ENCODE data around the gene ARVCF. TPM values are rescaled to one million over a fixed set of nuclear protein-coding genes. Genes with fewer than 3 reads are reported as not detected.

ARVCF gene
- total RNA-seq, 1 experiment from 2014 or later, result 0.58 TPM

GRCh38 chr22:19986410-19987341, 29.9 kb downstream of the ARVCF start:
- DNase-seq (ENCODE audit: low spot score), result peak; percentile 15

GRCh38 chr22:19986011-19986409, 30.6 kb downstream of the ARVCF start:
- DNase-seq (ENCODE audit: low spot score), result no peak

DNA sequence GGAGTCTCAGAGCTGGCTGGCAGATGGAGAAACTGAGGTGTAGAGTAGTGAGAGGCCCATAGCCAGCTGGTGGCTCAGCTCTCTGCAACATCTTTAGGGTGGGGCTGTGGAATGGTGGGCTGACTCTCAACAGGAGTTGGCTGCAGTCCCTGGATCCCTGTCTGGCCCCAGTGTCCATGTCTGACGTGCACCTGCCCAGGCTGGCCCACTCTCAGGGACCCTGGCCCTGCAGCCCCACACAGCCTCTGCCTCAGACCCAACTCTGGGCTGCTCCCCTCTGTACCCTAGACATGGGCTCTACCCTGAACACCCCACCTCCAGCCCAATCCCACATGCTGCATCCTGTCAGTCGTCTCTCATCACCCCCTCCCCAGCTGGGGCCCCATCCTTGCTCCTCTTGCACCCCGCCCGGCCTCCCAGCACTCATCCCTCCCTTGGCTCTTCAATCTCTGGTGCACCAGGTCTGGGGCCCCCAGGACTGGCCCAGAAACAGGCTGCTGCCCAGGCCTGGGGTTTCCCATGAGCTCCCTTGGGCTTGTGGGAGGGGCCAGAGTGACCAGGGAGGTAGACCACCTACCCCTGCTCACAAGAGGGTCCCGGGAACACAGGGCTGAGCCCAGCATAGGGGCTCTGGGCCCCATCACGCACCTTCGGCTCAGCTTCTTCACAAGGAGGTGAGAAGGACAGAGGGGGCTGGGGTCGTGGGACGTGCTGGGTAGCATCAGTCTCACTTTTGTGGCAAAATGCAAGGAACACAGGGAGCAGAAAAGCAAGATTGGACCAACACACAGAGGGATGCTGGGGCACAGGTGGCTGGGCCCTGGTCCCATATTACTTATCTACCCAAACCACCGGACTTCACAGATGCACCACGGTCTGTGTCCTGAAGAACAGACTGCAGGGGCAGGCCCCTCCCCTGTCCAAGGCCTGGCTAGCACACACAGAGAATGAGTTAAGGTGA, 31.5 kb downstream of the ARVCF start:
- no peak for DNase-seq (ENCODE audit: low spot score)

GRCh38 chr22:19984201-19984753, 32.3 kb downstream of the ARVCF start:
- DNase-seq (ENCODE audit: low spot score), result peak; percentile 13

- no peak for DNase-seq (ENCODE audit: low spot score)
Observed at GRCh38 chr22:19983741-19984140, 32.9 kb downstream of the ARVCF start.

DNA sequence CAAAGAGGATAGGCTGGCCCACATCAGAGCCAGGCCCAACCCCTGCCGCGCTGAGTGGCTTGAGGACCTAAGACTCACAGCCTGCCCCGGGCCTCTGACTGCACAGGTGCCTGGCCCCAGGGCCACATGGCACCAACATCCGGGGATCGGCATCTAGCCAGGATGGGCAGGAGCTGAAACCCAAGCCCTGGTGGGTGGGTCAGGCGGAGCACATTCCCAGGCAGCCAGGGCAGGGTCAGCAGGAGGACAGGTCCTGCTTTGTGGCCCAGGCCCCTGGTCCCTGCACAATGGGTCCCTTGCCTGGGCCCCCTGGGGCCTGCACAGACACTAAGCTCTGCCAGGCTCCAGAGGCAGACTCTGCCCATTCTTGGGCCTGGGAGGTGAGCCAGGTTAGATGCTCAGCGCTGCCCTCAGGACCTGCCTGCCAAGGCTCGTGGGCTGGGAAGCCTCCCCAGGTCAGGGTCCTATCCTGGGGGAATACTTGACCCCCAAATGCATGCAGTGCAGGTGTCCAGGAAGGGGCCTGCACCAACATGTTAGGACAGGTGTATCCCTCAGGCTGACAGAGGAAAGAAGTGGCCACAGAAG, 33.5 kb downstream of the ARVCF start:
- DNase-seq (ENCODE audit: low spot score), result no peak

GRCh38 chr22:19981961-19982920, 34.4 kb downstream of the ARVCF start:
- DNase-seq (ENCODE audit: low spot score), result no peak

- no peak for DNase-seq (ENCODE audit: low spot score)
Observed at GRCh38 chr22:19981171-19981960, 35.3 kb downstream of the ARVCF start.

DNA sequence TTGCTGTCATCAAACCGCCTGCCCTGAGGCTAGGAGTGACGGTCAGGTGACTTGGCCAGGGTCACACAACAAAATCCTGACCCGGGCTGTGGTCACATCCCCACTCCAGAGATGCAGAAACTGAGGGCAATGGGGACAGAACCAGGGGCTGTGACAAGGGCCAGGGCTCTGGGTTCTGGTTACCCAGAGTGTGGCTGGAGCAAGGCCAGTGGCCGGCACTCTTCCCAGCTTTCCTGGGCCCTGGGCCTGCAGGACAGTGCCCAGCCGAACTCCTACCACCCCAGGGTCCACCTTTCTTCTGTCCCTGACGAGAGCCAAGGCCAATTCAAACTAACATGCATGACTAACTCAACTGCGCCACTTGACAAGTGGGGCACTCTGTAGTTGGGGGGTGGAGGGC, 35.9 kb downstream of the ARVCF start:
- DNase-seq (ENCODE audit: low spot score), result no peak

- no peak for DNase-seq (ENCODE audit: low spot score)
Observed at GRCh38 chr22:19979712-19980493, 36.7 kb downstream of the ARVCF start.

DNA sequence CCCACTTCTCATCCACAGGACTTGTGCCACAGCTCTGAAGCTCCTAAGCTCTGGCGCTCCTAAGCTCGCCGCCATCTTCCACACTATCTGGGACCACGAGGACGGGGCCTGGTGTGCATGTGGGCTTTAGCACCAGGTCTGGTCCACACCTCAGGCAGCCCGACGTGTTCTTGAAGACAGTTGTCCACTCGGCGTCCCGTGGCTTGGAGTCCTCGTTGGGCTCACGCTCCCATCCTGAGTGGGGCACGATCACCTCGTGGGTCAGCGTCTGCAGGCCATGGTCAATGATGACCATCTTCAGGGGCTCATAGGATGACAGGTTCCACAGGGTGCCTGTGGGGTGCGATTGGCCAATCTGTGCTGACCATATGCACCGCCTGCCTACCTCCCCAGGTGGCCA, 37.9 kb downstream of the ARVCF start:
- no peak for DNase-seq (ENCODE audit: low spot score)

GRCh38 chr22:19977296-19978243, 39.1 kb downstream of the ARVCF start:
- DNase-seq (ENCODE audit: low spot score), result no peak

DNA sequence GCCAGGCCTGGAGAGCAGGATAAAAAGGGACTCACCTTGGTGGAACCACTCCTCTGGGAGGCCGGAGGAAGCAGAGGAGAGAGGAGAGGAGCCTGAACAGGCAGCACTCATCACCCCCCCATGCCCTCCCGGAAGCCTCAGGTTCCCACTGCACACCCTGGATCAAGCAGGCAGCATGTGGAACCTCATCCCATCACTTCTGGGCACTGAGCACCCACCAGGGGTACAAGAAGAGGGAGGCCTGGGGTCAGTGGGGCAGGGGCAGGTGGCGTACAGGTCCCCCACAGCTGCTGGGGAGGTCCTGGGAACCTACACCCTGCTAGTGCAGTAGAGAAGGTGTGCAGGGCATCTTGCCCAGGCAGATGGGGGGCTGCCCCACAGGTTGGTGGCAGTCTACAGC, 40.0 kb downstream of the ARVCF start:
- DNase-seq (ENCODE audit: low spot score), result no peak

DNA sequence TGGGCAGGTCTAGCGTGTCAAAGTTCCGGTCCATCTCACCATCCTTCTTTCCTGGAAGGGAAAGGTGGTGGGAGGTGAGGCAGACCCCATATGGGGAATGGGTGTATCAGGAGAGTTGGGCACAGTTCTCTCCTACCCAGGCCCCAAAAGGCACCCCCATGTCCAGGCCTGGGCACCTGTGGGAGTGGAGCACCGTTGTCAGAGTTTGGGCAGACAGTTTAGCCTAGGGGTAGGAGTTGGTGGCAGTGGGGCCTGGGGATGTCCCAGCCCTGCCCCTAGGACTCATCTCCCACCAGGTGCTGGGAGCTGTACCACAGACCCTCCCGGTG, 41.0 kb downstream of the ARVCF start:
- DNase-seq (ENCODE audit: low spot score), result no peak

- no peak for DNase-seq (ENCODE audit: low spot score)
Observed at GRCh38 chr22:19974935-19975706, 41.5 kb downstream of the ARVCF start.

DNA sequence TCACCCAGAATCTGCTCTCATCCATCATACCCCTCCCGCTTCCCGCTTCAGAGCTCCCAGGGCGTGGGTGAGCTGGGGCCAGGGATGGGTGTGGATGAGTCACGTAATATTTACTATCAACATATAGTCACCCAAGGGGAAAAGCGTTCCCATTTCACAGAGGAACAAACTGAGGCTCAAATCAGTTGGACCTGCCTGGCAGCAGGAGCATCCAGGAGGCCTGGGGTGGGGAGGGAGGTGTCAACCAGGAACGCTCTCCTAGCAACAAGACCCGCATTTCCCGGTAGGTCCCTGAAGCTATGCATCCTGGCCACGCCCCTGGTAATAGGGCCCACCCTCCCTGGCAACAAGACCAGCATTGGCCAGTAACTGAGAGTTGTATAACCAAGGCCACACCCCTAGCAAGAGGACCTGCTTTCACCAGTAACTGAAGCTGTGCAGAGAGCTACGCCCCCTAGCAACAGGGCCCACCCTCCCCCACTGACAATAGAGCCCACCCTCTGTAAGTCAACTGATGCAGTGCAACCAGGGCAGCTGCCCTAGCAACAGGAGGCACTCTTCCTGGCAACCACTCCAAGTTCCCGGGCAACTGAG, 42.3 kb downstream of the ARVCF start:
- peak; percentile 42 for DNase-seq (ENCODE audit: low spot score)

Data from H4 (cell line).